GM18499 (cell line): ENCODE measurements around the gene PLPP3.

Source experiments
- ATAC-seq: cut with Tn5 transposase; IDR thresholded peaks from one replicate; pipeline ENCODE4 v1.9.1; 2021; ENCODE audit warnings: moderate number of reproducible peaks; ENCODE audit not compliant: insufficient read depth, unreplicated experiment

Gene PLPP3

GRCh38 chr1:56505792-56506743, 73.3 kb downstream of the PLPP3 start:
- ATAC-seq: no peak

- no peak for ATAC-seq
Measured at GRCh38 chr1:56502700-56503245, 76.6 kb downstream of the PLPP3 start.

- ATAC-seq: no peak
Measured at GRCh38 chr1:56501888-56502287, 77.5 kb downstream of the PLPP3 start.

- no peak for ATAC-seq
Measured at GRCh38 chr1:56501426-56501825, 77.9 kb downstream of the PLPP3 start.

GRCh38 chr1:56496821-56497772, 82.3 kb downstream of the PLPP3 start:
- ATAC-seq: no peak

- no peak for ATAC-seq
Measured at GRCh38 chr1:56496158-56496557, 83.2 kb downstream of the PLPP3 start.

GRCh38 chr1:56495538-56495937, 83.8 kb downstream of the PLPP3 start:
- no peak for ATAC-seq

GRCh38 chr1:56494306-56494705, 85.1 kb downstream of the PLPP3 start:
- ATAC-seq: no peak

GRCh38 chr1:56493826-56494225, 85.5 kb downstream of the PLPP3 start:
- ATAC-seq: no peak

- ATAC-seq: no peak
Measured at GRCh38 chr1:56491441-56491840, 87.9 kb downstream of the PLPP3 start.

- ATAC-seq: no peak
Measured at GRCh38 chr1:56490619-56491018, 88.7 kb downstream of the PLPP3 start.

GRCh38 chr1:56489695-56490094, 89.7 kb downstream of the PLPP3 start:
- no peak for ATAC-seq

- no peak for ATAC-seq
Measured at GRCh38 chr1:56484695-56485094, 94.7 kb downstream of the PLPP3 start.

- ATAC-seq: no peak
Measured at GRCh38 chr1:56483104-56483503, 96.3 kb downstream of the PLPP3 start.

GRCh38 chr1:56482486-56482885, 96.9 kb downstream of the PLPP3 start:
- ATAC-seq: no peak

GRCh38 chr1:56481140-56481694, 98.1 kb downstream of the PLPP3 start:
- no peak for ATAC-seq

- no peak for ATAC-seq
Measured at GRCh38 chr1:56478734-56479133, 100.6 kb downstream of the PLPP3 start.

GRCh38 chr1:56477164-56478111, 101.9 kb downstream of the PLPP3 start:
- ATAC-seq: no peak

- no peak for ATAC-seq
Measured at GRCh38 chr1:56473582-56474270, 105.6 kb downstream of the PLPP3 start.
